HG03520 (cell line): Measurements from ENCODE around the gene PEPD.

ENCODE experiments used
- ATAC-seq: cut with Tn5 transposase; IDR thresholded peaks from one replicate; pipeline ENCODE4 v1.9.1; 2021; ENCODE audit warnings: mild to moderate bottlenecking, moderate library complexity; ENCODE audit not compliant: unreplicated experiment

Gene PEPD

DNA sequence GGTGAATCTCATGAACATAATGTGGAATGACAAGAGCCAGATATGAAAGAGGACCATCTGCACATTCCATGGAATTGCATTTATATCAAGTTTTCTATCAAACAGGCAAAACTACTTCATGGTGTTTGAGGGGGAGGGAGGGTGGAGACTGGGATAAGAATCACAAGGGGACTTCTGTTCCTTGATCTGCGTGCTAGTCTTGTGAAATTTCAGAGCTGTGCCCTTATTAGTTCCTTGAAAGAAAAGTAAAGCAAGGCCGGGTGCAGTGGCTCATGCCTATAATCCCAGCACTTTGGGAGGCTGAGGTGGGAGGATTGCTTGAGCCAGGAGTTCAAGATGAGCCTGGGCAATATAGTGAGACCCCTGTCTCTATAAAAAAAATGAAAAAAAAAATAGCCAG, 178.3 kb downstream of the PEPD start:
- ATAC-seq = no peak

DNA sequence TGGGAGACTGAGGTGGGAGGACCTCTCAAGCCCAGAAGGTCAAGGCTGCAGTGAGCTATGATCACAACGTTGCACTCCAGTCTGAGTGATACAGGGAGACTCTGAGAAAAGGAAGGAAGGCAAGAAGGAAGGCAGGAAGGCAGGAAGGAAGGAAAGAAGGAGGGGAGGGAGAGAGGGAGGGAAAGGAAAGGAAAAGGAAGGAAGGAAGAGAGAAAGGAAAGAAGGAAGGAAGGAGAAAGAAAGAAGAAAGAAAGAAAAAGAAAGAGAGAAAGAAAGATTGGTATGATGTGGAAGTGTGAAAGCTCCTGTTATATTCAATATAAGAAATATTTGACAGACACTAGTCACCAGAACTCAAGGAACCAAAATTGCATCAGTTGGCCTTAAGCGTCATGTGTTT, 180.6 kb downstream of the PEPD start:
- ATAC-seq = no peak

DNA sequence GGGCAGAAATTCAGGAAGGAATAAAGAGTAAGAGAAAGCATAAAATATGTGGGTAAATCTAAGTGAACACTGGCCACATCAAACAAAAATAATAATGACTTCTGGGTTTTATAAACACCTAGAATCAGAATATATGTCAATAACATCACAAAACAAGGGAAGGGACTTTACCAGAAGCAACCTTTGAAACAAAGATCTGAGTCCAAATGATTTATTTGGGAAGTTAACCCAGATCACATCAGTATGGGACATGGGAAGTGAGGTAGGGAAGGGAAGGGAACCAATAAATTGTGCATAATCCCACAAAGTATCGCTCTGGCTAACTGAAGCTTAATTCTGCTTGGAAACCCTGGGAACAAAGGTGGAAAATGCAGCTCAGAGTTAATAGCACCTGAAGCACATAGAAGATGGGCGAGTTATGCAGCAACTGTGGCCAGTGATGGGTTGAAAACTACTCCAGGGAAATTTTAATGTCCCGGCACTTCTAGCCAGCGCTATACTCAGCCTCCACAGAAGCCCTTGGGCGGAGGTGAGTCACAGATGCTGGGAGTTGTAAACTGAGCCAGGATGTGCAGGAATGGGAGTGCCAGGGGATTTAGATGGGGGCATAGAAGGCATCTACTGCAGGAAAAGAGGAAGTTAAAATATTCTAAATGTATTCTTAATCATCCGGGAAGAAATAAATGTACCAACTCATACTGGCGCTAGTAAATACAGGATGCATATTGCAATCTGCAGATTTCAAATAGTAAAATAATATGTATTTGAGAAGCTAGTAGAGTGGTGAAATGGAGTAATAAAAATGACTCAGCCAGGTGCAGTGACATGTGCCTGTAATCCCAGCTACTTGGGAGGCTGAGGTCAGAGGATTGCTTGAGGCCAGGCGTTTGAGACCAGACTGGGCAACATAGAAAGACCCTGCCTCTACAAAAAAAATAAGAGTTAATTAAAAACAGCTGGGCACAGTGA, 182.3 kb downstream of the PEPD start:
- ATAC-seq = no peak
